GM10266 (cell line): ENCODE data around the gene SLC11A2.
A peak's percentile ranks its signal among the peaks of the same experiment; 100 is the strongest.

Experiments used
- DNase-seq: peaks from one replicate; pipeline ENCODE4 v3.0.0; 2012; ENCODE audit errors: extremely low spot score
- TF ChIP-seq, protein P1 (sequence below): IDR thresholded peaks from 2 replicates; pipeline ENCODE4 v1.5.1; 2012; ENCODE audit warnings: mild to moderate bottlenecking, low read depth; ENCODE audit not compliant: control insufficient read depth, insufficient read depth; ENCODE audit errors: missing control alignments

SLC11A2 gene

DNA sequence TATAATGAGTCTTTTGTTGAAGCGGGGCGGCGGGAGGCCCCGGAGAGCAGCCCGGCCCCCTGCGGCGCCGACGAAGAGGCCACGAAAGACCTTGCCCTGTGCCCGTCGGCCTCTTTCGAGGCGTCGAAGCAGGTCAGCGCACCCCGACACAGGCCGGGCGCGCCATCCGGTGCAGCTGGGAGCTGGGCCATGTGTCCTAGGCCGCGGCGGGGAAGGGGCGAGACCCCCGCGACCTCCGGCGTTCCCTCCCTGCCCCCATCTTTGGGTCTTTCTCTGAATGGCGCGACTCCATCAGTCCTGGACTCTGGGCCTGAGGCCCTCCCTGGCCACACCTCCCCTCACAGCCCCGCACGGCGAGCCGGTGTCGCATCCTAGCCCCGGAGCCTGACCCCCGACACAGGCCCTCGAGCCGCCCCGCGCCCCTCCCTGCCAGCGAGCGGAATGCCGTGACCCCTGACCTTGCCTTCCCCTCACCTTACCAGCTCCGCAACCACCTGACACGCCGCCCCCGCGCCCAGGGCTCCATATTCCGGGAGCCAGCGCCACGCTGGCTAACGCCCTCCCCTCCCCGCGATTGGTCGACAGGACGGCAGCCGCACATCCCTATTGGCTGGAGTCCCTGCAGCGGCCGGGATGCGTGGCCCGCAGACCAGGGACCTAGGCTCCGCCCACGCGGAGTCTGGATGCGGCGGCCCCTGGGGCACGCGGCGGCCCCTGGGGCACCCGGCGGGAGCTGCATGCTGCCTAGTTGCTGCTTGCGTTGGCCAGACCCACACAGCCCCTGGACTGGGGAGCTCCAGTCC, at the start of gene SLC11A2:
Gene SLC11A2 (minus strand): TSS at position 549 of the 803 bp plus-strand sequence. CDS start 15,656 bp downstream, outside the sequence.
- TF ChIP-seq, protein P1, sequence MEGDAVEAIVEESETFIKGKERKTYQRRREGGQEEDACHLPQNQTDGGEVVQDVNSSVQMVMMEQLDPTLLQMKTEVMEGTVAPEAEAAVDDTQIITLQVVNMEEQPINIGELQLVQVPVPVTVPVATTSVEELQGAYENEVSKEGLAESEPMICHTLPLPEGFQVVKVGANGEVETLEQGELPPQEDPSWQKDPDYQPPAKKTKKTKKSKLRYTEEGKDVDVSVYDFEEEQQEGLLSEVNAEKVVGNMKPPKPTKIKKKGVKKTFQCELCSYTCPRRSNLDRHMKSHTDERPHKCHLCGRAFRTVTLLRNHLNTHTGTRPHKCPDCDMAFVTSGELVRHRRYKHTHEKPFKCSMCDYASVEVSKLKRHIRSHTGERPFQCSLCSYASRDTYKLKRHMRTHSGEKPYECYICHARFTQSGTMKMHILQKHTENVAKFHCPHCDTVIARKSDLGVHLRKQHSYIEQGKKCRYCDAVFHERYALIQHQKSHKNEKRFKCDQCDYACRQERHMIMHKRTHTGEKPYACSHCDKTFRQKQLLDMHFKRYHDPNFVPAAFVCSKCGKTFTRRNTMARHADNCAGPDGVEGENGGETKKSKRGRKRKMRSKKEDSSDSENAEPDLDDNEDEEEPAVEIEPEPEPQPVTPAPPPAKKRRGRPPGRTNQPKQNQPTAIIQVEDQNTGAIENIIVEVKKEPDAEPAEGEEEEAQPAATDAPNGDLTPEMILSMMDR: no peak
- DNase-seq: peak; percentile 95

DNA sequence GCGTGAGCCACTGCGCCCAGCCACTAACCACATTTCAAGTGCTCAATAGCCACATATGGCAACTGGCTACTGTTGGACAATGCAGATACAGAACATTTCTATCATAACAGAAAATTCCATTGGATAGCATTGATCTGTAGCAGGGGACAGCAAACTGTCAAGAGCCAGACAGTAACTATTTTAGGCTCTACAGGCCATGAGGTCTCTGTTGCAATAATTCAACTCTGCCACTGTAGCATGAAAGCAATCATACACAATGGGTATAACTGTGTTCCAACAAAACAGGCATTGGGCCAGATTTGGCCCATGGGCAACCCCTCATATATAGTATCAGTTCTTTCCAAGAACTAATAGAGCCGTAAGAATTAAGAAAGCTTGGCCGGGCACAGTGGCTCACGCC, 49.2 kb upstream of the SLC11A2 start:
- DNase-seq: no peak
- TF ChIP-seq, protein P1: no peak

GRCh38 chr12:51071663-51072062, 45.5 kb upstream of the SLC11A2 start:
- DNase-seq: no peak
- TF ChIP-seq, protein P1: no peak

- TF ChIP-seq, protein P1: no peak
- no peak for DNase-seq
Observed at GRCh38 chr12:51070004-51070403, 43.8 kb upstream of the SLC11A2 start.

- TF ChIP-seq, protein P1: no peak
- DNase-seq: no peak
Observed at GRCh38 chr12:51067771-51068170, 41.6 kb upstream of the SLC11A2 start.

- DNase-seq: no peak
- TF ChIP-seq, protein P1: no peak
Observed at GRCh38 chr12:51067229-51067628, 41.0 kb upstream of the SLC11A2 start.

DNA sequence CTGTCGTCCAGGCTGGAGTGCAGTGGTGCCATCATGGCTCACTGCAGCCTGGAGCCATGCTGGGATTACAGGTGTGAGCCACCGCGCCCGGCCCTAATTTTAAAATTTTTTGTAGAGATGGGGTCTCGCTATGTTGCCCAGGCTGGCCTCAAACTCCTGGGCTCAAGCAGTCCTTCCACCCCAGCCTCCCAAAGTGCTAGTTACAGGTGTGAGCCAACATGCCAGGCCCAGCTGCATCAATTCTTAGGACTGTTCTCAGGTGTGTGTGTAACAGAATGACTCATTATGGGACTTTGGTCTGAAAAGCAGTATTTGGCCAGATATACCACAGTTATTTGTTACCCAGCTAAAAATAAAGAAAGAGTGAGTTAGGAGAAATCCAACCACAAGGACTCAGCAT, 39.3 kb upstream of the SLC11A2 start:
- DNase-seq: no peak
- TF ChIP-seq, protein P1: no peak
